HT1080 (cell line): ENCODE measurements around the gene ZC3H12C. TPM values are rescaled to one million over a fixed set of nuclear protein-coding genes. Genes with fewer than 3 reads are reported as not detected.
A peak's percentile ranks its signal among the peaks of the same experiment; 100 is the strongest.
"Not testable (repeated sequence)": the region's sequence is repeated elsewhere in the genome, so short reads cannot be mapped to it uniquely, and the experiment has no call there.

Source experiments
- DNase-seq: peaks from one replicate; pipeline ENCODE4 v3.0.0-alpha.2; 2015; ENCODE audit warnings: low read depth
- total RNA-seq: library from RNA; depleted of rRNA; stranded (reverse); fragments of >200 nt; shearing (Covaris generic); gene quantifications from 2 replicates; pipeline ENCODE4 v1.2.3, GENCODE V29; 2014

The ZC3H12C gene
- total RNA-seq, 1 experiment from 2014 or later: 8.3 TPM

- DNase-seq: peak; percentile 54
Measured at GRCh38 chr11:110176366-110177085, 83.3 kb downstream of the ZC3H12C start.

DNA sequence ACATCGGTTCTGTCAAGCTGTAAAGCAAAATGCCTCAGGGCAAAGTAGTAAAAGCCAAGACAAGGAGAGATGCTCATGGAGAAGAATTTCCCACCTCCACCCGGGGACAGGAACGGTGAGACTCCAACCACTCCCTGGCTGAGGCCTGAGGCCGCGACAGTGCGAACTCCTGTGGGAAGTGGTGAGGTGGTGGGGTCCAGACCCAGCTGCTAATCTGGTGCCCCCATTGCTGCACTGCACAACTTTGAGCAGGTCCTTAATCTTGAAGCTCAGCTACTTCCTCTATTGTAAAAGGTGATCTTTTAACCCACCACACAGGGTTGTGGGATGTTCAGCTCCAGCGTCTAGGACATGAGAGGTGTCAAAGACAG, 83.9 kb downstream of the ZC3H12C start:
- DNase-seq: no peak

DNA sequence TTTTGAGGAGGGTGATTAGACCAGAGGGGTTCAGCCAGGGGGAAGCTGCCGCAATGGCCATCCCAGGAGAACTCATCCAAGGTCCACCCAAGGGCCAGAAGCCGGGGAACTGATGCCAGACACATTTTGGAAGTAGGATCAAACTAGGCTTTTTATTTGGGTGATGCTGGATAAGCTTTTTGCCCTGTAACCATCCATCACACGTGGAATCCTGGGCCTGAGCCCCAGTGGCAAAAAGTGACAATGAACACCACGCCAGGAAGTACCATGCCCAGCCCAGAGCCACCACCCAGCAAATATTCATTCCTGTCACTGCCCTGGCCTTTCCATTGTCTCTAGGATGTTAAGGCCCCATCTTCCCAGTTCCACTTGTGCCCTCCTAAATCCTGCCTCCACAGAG, 85.9 kb downstream of the ZC3H12C start:
- DNase-seq: no peak

DNA sequence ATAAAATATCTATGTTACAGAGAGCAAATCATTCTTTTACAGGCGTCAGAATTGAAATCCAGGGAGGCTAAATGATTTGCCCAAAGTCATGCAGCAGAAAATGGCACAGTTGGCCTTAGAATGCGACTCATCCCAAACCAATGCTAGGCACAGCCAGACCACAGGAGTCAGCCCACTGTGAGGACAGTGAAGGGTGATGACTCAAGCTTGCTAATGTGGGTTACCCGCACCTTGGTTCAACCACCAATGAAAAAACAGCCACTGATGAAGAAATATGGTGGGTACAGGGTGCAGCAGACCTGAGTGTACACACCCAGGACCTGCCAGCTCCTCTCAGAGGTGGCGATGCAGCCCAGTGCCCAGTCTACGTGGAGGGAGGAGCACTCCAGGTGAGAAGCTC, 89.7 kb downstream of the ZC3H12C start:
- DNase-seq: peak; percentile 87

GRCh38 chr11:110184456-110184855, 91.3 kb downstream of the ZC3H12C start:
- DNase-seq: no peak

- DNase-seq: peak; percentile 59
Measured at GRCh38 chr11:110185121-110185591, 92.0 kb downstream of the ZC3H12C start.

DNA sequence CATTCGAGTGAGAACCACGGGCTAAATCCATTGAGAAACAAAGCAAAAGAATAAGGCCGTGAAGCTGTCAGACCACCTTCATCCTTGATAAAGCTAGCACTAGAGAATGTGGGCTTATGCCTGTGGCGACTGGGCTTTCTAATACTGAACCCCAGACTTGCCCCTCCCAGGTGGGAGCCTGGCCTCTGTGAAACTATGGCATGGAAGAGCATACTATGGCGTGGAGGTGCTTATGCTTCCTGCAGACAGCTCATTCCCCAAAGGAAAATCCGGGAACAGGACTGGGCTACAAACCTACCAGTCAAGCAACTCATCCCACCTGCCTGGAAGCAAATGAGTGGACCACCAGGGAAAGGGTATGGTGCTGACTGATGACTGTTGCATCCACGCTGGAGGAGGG, 92.4 kb downstream of the ZC3H12C start:
- DNase-seq: no peak

- DNase-seq: no peak
Measured at GRCh38 chr11:110186456-110186855, 93.3 kb downstream of the ZC3H12C start.

- no peak for DNase-seq
Measured at GRCh38 chr11:110186867-110187266, 93.7 kb downstream of the ZC3H12C start.

GRCh38 chr11:110187731-110188130, 94.5 kb downstream of the ZC3H12C start:
- DNase-seq: no peak

GRCh38 chr11:110190885-110191284, 97.7 kb downstream of the ZC3H12C start:
- no peak for DNase-seq

- not testable (repeated sequence) for DNase-seq
Measured at GRCh38 chr11:110192604-110193282, 99.6 kb downstream of the ZC3H12C start.

DNA sequence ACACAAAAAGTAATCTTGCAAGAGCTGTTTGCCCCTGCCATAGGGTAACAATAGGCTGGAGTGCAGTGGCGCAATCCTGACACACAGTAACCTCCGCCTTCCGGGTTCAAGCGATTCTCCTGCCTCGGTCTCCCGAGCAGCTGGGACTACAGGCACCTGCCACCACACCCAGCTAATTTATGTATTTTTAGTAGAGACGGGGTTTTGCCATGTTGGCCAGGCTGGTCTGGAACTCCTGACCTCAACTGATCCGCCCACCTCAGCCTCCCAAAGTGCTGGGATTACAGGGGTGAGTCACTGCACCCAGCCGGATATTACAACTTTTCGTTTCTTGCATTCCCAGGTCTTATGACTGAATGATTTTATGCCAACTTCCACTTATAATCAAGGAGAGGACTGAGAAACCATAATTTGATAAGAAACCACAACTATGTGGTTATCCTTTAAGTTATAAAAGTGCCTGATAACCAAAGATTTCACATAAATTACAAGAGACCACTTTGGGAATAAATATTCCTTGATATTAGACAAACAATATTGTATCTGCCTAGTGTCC, 101.1 kb downstream of the ZC3H12C start:
- DNase-seq: peak; percentile 94

DNA sequence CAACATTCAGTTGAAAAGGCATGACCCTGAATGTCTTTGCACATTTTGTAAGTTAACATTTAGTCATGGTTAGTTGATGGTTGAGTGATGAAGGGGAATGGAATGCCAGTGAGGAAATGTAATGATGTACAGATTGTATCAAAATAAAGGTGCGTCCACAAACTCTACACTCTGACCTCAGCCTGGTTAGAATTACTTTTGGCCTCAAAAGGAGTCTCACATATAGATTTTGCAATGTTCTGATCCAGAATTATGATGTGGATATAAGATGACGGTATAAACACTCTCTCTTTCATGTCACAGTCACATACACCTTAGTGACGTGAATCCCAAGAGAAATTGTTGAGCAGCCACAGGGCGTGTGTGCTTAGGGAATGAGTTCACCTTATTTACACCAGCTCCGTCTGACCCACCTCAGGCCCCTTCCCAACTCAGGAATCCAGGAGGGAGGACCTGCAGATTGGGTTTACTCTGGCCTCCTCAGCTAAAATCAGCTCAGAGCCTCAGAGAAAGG, 103.1 kb downstream of the ZC3H12C start:
- DNase-seq: peak; percentile 94

DNA sequence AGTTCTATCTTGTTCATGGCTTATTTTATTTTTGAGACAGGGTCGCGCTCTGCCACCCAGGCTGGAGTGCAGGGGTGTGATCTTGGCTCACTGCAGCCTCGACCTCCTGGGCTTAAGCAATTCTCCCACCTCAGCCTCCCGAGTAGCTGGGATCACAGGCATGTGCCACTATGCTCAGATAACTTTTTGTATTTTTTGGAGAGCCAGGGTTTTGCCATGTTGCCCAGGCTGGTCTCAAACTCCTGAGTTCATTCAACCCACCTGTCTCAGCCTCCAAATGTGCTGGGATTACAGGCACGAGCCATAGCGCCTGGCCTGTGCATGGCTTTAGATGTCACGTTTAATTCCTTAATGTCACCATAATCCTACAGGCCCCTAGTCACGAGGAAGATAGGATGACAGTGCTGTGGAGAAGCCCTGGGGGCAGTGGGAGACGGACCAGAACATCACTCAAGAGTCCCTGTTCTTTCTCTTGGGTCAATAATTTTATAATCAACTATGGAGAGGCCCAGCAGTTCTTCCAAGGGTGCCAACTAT, 103.8 kb downstream of the ZC3H12C start:
- DNase-seq: no peak

- no peak for DNase-seq
Measured at GRCh38 chr11:110198031-110198729, 105.0 kb downstream of the ZC3H12C start.

GRCh38 chr11:110199184-110199981, 106.2 kb downstream of the ZC3H12C start:
- no peak for DNase-seq

DNA sequence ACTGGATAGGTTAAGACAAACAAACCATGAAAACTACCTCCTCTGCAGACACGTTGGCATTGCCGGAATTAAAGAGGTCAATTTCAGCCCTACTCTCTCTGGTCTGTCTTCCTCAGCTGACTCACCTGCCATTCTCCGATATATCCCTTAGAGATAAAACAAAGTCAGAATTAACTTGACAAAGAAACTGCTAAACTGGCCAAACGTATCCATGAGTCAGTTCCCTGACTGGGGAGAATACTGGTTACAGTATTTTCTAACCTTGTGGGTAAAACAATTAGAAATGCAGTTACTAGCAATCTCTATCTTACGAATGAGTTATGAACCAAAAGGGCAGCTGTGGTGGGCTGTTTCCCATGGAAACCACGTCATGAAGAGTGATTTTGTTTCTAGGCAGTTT, 107.0 kb downstream of the ZC3H12C start:
- peak; percentile 77 for DNase-seq

DNA sequence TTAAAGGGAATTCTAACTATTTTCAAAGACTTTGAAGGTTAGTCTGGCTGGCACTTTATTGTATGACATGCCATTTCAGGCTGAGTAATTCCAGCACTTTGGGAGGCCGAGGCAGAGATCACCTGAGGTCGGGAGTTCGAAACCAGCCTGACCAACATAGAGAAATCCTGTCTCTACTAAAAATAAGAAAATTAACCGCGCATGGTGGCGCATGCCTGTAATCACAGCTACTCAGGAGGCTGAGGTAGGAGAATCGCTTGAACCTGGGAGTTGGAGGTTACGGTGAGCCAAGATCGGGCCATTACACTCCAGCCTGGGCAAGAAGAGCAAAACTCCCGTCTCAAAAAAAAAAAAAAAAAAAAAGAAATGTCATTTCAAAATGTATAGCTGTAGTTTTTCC, 107.6 kb downstream of the ZC3H12C start:
- no peak for DNase-seq

GRCh38 chr11:110207123-110207522, 113.9 kb downstream of the ZC3H12C start:
- DNase-seq: no peak
